HG03439 (cell line): ENCODE measurements around the gene PLA2G7.
"Not testable (repeated sequence)": the region's sequence is repeated elsewhere in the genome, so short reads cannot be mapped to it uniquely, and the experiment has no call there.

ENCODE experiments used
- ATAC-seq: cut with Tn5 transposase; IDR thresholded peaks from one replicate; pipeline ENCODE4 v1.9.1; 2021; ENCODE audit warnings: mild to moderate bottlenecking, moderate library complexity; ENCODE audit not compliant: unreplicated experiment

The PLA2G7 gene

GRCh38 chr6:46734867-46735719 lies at the start of gene PLA2G7:
Gene PLA2G7, minus strand, starts transcription at chr6:46735375. Its CDS starts 12,484 bp downstream, at chr6:46722891.
- ATAC-seq: no peak

GRCh38 chr6:46784535-46784934 lies 49.4 kb upstream of the PLA2G7 start:
- no peak for ATAC-seq

- no peak for ATAC-seq
Measured at GRCh38 chr6:46781478-46782378, 46.6 kb upstream of the PLA2G7 start.

GRCh38 chr6:46777476-46778346 lies 42.5 kb upstream of the PLA2G7 start:
- no peak for ATAC-seq

GRCh38 chr6:46776070-46776712 lies 41.0 kb upstream of the PLA2G7 start:
- no peak for ATAC-seq

- ATAC-seq: not testable (repeated sequence)
Measured at GRCh38 chr6:46774736-46775135, 39.6 kb upstream of the PLA2G7 start.

- no peak for ATAC-seq
Measured at GRCh38 chr6:46773201-46773855, 38.2 kb upstream of the PLA2G7 start.

- ATAC-seq: no peak
Measured at GRCh38 chr6:46772762-46773161, 37.6 kb upstream of the PLA2G7 start.

GRCh38 chr6:46772016-46772415 lies 36.8 kb upstream of the PLA2G7 start:
- no peak for ATAC-seq

GRCh38 chr6:46764961-46765360 lies 29.8 kb upstream of the PLA2G7 start:
- ATAC-seq: no peak

- not testable (repeated sequence) for ATAC-seq
Measured at GRCh38 chr6:46764280-46764679, 29.1 kb upstream of the PLA2G7 start.

GRCh38 chr6:46763466-46763865 lies 28.3 kb upstream of the PLA2G7 start:
- ATAC-seq: no peak

- ATAC-seq: no peak
Measured at GRCh38 chr6:46760925-46761324, 25.8 kb upstream of the PLA2G7 start.

- ATAC-seq: no peak
Measured at GRCh38 chr6:46758960-46759753, 24.0 kb upstream of the PLA2G7 start.

- no peak for ATAC-seq
Measured at GRCh38 chr6:46757214-46757596, 22.0 kb upstream of the PLA2G7 start.

GRCh38 chr6:46756469-46757213 lies 21.5 kb upstream of the PLA2G7 start:
- no peak for ATAC-seq

GRCh38 chr6:46755865-46756264 lies 20.7 kb upstream of the PLA2G7 start:
- no peak for ATAC-seq

GRCh38 chr6:46751658-46752057 lies 16.5 kb upstream of the PLA2G7 start:
- no peak for ATAC-seq
